Activated CD8-positive, alpha-beta T cell treated with anti-CD3 and anti-CD28 coated beads for 36 hours (primary cell): ENCODE results near the gene CD81. TPM values are rescaled to one million over a fixed set of nuclear protein-coding genes. Genes with fewer than 3 reads are reported as not detected.

Experiments used
- ATAC-seq: fragments of 200-7000 bp; cut with Tn5 transposase; one replicate; pipeline ENCODE4 v1.10.0; 2021; ENCODE audit warnings: mild to moderate bottlenecking, moderate library complexity
- CTCF ChIA-PET: fragments of 350-600 bp; sonication (Branson Sonifier 250); formaldehyde crosslinking; loops from one replicate; lab custom pipeline; 2021; ENCODE audit warnings: antibody characterized with exemption; lab: Charles Lee
- POLR2A ChIA-PET: fragments of 350-600 bp; sonication (Branson Sonifier 250); formaldehyde crosslinking; loops from one replicate; lab custom pipeline; 2021; ENCODE audit warnings: antibody characterized with exemption; lab: Charles Lee
- DNase-seq: peaks from one replicate; pipeline ENCODE4 v3.0.0-alpha.2; 2020
- H3K27ac Mint-ChIP-seq: one replicate; pipeline ENCODE4 v1.8.0; 2021; ENCODE audit warnings: mild to moderate bottlenecking, mixed read lengths
- H3K27me3 Mint-ChIP-seq: one replicate; pipeline ENCODE4 v1.8.0; 2021; ENCODE audit warnings: mixed read lengths
- H3K36me3 Mint-ChIP-seq: one replicate; pipeline ENCODE4 v1.8.0; 2021; ENCODE audit warnings: low read depth, mixed read lengths
- H3K4me1 Mint-ChIP-seq: one replicate; pipeline ENCODE4 v1.8.0; 2021; ENCODE audit warnings: low read depth, mixed read lengths
- H3K4me3 Mint-ChIP-seq: one replicate; pipeline ENCODE4 v1.8.0; 2021; ENCODE audit warnings: mild to moderate bottlenecking, moderate library complexity, mixed read lengths
- H3K9me3 Mint-ChIP-seq: one replicate; pipeline ENCODE4 v1.8.0; 2021; ENCODE audit warnings: mixed read lengths
- CTCF ChIP-seq: fragments of 200-600 bp; IDR thresholded peaks from one replicate; pipeline ENCODE4 v1.8.0; 2022; ENCODE audit warnings: antibody characterized with exemption, mild to moderate bottlenecking
- intact Hi-C: fragments of 100-400 bp; cut with micrococcal nuclease; formaldehyde crosslinking; loops from one replicate; pipeline ENCODE4 v1.10.0; 2022
- total RNA-seq, 2 experiments: library from RNA; stranded (reverse); gene quantifications; one replicate each; pipeline ENCODE4 v1.2.3, GENCODE V29; 2021

Gene CD81
- total RNA-seq, 2 experiments from 2014 or later, result 133 to 138 TPM

- Mint-ChIP-seq H3K27ac (no peak overlapping the region), H3K27me3 (no peaks in the 10 kb centered on the region), H3K4me3 (no peak overlapping the region), H3K36me3 (peaks cover 4% of the 10 kb centered on the region), H3K4me1 (peaks cover 57% of the 10 kb centered on the region), H3K9me3 (no peaks in the 10 kb centered on the region)
- no peak for TF ChIP-seq CTCF
- POLR2A ChIA-PET, result interaction anchor here (1.0 to 1.9 kb wide), 3 partner anchors 9 to 64 kb away, joined by 3 to 5 read pairs (median 3); partner anchors contain the start of gene TSSC4
- CTCF ChIA-PET, result interaction anchor here (1.1 to 2.2 kb wide), 2 partner anchors 38 to 77 kb away, joined by 7 read pairs; no protein-coding TSS in a partner anchor
- no peak for DNase-seq
- ATAC-seq, result no peak
- intact Hi-C loops, result no loop called here
These were observed 5.0 kb downstream of the CD81 start for GRCh38 chr11:2382129-2382517.

GRCh38 chr11:2382936-2383851, 6.1 kb downstream of the CD81 start:
- no peaks in the 10 kb centered on the region for H3K9me3 Mint-ChIP-seq
- POLR2A ChIA-PET, result interaction anchor here (1.0 to 1.9 kb wide), 3 partner anchors 8 to 65 kb away, joined by 3 to 5 read pairs (median 3); no protein-coding TSS in a partner anchor
- intact Hi-C loops, result no loop called here
- H3K36me3 Mint-ChIP-seq, result peaks cover 1% of the 10 kb centered on the region
- H3K27me3 Mint-ChIP-seq, result no peaks in the 10 kb centered on the region
- CTCF ChIA-PET, result interaction anchor here (1.1 to 2.2 kb wide), 2 partner anchors 37 to 78 kb away, joined by 7 read pairs; no protein-coding TSS in a partner anchor
- H3K4me3 Mint-ChIP-seq, result no peak overlapping the region
- peaks cover 60% of the 10 kb centered on the region for H3K4me1 Mint-ChIP-seq
- no peak for ATAC-seq
- H3K27ac Mint-ChIP-seq, result no peak overlapping the region
- no peak for TF ChIP-seq CTCF
- DNase-seq, result no peak

- ChIA-PET CTCF (interaction anchor here (2.2 to 3.9 kb wide), 2 partner anchors 36 to 79 kb away, joined by 7 to 17 read pairs; no protein-coding TSS in a partner anchor), POLR2A (interaction anchor here (1.6 kb wide), 1 partner anchor 17 kb away, joined by 3 read pairs; no protein-coding TSS in a partner anchor)
- DNase-seq (no peak), ATAC-seq (peak; percentile 25)
- intact Hi-C loops, result no loop called here
- no peak for TF ChIP-seq CTCF
- H3K9me3 Mint-ChIP-seq, result no peaks in the 10 kb centered on the region
- no peaks in the 10 kb centered on the region for H3K27me3 Mint-ChIP-seq
- no peak overlapping the region for H3K4me3 Mint-ChIP-seq
- H3K36me3 Mint-ChIP-seq, result peaks cover 1% of the 10 kb centered on the region
- H3K4me1 Mint-ChIP-seq, result peaks cover 59% of the 10 kb centered on the region
- H3K27ac Mint-ChIP-seq, result no peak overlapping the region
These were observed 7.0 kb downstream of the CD81 start for GRCh38 chr11:2383852-2384804.

- intact Hi-C loops, result no loop called here
- Mint-ChIP-seq H3K4me1 (peaks cover 63% of the 10 kb centered on the region), H3K4me3 (no peak overlapping the region), H3K36me3 (peaks cover 1% of the 10 kb centered on the region), H3K9me3 (no peaks in the 10 kb centered on the region), H3K27me3 (no peaks in the 10 kb centered on the region), H3K27ac (peak overlapping the region; percentile 1)
- DNase-seq (no peak), ATAC-seq (no peak)
- POLR2A ChIA-PET, result interaction anchor here (3.3 kb wide), 1 partner anchor 8 kb away, joined by 24 read pairs; the partner anchor contains the start of gene CD81
- CTCF ChIA-PET, result interaction anchor here (3.7 to 3.9 kb wide), 2 partner anchors 35 to 80 kb away, joined by 17 to 20 read pairs; no protein-coding TSS in a partner anchor
- TF ChIP-seq CTCF, result no peak
These were observed 8.3 kb downstream of the CD81 start for GRCh38 chr11:2385156-2386151.
